ENCODE data around the gene CFAP299. TPM values are rescaled to one million over a fixed set of nuclear protein-coding genes. Genes with fewer than 3 reads are reported as not detected.
"Not testable (repeated sequence)": the region's sequence is repeated elsewhere in the genome, so short reads cannot be mapped to it uniquely, and the experiment has no call there.

The CFAP299 gene
- 1 to 10 TPM in 1 of 3 donors, under 1 TPM in 2; 0.60 to 1.4 (median 0.84) TPM for polyA plus RNA-seq (ENCODE audit: insufficient read length in 3 of 3)
- long read RNA-seq, donor 1: 0 reads
- long read RNA-seq, donor 2: 0 reads
- long read RNA-seq, donor 3: 0 reads
- long read RNA-seq, donor 4, partial matches to known transcripts: 0 of 1 reads
- long read RNA-seq, donor 4, other reads (novel, unspliced or antisense): 0 of 1 reads
- long read RNA-seq, donor 5: 0 reads
- long read RNA-seq, donor 6: 0 reads
- long read RNA-seq, donor 7: 0 reads
- long read RNA-seq, donor 8: 0 reads
- long read RNA-seq, donor 9: 0 reads
- long read RNA-seq, donor 10: 0 reads
- long read RNA-seq, donor 11: 0 reads
- long read RNA-seq, donor 12: 0 reads
- long read RNA-seq, donor 13: 0 reads
- long read RNA-seq, donor 14: 0 reads
- long read RNA-seq, donor 15: 0 reads
- long read RNA-seq, donor 16: 0 reads

DNA sequence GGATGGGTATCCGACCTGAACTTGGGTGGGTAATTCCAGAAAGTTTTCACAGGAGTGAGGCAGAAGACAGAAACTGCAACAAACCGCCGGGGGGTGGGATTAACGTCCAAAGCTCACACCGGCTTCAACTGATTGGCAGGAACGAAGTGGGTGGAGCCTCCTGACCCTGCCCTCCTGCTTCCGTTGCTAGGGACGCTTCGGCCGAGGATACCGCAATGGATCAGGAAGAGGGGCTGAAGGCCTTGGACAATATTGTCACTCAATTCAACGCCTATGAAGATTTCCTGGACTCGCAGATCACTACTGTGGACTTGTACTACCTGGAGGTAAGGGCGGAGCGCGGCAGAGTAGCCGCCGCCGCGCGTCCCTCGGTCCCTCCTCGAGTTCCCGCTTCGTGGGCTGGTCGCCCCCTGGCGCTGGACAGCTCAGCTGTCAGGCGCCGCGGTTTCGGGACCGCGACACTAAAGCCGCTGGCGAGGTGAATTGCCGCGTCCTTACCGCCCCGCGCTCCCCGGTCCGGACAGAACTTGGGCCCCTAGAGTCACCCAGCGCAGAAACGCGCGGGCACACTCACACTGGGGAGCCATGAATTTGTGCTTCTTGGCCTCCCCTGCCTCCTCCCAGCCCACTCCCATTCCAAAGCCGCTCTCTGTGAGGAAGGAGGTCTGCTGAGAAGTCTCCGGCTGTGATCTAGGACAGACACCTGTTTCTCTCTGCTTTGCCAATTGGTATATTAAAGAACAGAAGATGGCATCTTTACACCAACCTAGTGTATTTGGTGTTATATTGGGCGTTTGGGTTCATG lies at the start of gene CFAP299:
TSS of gene CFAP299 (plus strand) at position 177 of the 805 bp plus-strand sequence.
- DNase-seq: peak; percentile 86

DNA sequence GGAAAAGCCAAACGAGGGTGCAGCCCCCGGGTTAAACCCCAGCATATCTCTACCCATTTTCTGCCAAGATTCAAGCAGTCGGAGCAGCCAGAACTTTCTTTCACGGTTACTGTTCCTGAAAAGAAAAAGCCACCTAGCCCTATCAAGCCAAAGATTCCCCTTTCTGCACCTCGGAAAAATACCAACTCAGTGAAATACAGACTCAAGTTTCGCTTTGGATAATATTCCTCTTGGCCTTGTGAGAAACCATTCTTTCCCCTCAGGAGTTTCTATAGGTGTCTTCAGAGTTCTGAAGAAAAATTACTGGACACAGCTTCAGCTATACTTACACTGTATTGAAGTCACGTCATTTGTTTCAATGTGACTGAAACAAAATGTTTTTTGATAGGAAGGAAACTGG lies 49.1 kb upstream of the CFAP299 start:
- no peak for DNase-seq

DNA sequence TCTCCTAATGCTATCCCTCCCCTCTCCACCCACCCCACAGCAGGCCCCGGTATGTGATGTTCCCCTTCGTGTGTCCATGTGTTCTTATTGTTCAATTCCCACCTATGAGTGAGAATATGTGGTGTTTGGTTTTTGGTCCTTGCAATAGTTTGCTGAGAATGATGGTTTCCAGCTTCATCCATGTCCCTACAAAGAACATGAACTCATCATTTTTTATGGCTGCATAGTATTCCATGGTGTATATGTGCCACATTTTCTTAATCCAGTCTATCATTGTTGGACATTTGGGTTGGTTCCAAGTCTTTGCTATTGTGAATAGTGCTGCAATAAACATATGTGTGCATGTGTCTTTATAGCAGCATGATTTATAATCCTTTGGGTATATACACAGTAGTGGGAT lies 44.9 kb upstream of the CFAP299 start:
- not testable (repeated sequence) for DNase-seq

DNA sequence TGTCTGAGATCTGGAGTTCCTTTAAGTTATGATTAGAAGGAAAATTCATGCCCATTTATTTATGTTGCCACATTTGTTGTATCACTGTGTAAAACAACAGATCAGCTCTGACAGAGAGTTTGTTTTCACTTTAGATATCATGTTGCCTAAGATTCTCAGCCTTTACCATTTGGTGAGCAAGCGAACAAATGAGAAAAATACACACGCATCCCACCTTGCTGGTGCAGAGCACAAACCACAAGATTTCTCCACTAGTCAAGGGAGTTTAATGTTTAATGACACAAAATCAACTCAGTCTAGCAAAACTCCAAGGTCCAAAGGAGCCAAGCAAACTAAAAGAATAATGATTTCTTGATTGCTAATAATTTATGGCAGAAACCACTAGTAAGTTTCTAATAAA lies 41.3 kb upstream of the CFAP299 start:
- DNase-seq: no peak

DNA sequence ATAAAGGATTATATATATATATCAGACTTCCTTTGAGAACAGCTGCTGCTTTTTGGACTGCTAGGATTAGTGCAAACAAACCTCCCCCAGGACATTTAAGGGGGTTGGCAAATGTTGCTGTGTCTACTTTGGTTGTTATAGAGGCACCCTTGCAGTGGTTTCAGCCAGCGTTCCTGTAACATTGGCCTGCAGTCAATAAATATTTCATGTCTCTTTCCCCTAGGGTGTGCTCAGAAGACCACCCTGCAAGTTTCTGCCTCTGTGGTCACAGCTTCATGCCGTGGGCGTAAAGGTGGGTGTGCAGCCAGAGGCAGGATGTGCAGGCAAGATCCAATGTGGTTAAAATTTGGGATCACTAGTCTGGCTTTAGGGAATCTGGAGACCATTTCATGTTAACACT lies 40.2 kb upstream of the CFAP299 start:
- DNase-seq: no peak

DNA sequence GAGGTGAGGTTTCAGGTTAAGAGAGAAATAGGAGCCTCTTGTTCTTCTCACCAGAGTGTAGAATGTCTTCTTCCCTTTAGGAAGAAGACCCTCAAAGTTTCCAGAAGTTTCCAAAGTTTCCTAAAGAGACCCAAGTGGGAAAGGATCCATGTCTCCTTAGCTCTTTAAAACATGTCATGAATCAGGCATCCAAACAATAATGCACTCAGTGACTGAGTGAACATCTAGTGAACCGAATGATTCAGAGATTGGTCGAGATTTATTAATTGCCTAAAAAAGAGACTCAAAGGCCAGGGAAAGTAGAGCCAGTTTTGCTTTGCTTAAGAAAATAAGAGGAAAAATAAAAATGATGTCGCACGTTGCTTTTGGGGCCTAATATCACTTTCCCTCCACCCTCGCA lies 39.7 kb upstream of the CFAP299 start:
- DNase-seq: no peak

DNA sequence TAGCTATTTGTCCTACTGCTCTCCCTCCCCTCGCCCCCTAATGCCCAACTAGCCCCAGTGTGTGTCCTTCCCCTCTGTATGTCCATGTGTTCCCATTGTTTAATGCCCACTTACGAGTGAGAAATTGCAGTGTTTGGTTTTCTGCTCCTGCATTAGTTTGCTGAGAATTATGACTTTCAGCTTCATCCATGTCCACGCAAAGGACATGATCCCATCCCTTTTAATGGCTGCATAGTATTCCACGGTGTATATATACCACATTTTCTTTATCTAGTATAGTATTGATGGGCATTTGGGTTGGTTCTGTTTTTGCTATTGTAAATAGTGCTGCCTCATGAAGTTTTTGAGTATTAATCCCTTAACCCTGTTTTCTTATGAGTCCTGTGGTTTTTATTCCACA lies 33.6 kb upstream of the CFAP299 start:
- no peak for DNase-seq

DNA sequence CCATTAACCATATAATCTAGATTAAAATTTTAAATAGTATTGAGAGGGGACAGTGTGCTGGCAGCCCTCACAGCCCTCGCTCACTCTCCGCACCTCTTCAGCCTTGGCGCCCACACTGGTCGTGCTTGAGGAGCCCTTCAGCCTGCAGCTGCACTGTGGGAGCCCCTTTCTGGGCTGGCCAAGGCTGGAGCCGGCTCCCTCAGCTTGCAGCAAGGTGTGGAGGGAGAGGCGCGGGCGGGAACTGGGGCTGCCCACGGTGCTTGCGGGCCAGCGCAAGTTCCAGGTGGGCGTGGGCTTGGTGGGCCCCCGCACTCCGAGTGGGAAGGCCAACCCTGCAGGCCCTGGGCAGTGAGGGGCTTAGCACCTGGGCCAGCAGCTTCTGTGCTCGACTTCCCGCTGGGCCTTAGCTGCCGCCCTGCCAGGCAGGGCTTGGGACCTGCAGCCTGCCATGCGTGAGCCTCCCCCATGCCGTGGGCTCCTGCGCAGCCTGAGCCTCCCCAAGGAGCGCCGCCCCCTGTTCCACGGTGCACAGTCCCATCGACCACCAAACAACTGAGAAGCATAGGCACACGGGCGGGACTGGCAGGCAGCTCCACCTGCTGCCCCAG lies 32.8 kb upstream of the CFAP299 start:
- no peak for DNase-seq

DNA sequence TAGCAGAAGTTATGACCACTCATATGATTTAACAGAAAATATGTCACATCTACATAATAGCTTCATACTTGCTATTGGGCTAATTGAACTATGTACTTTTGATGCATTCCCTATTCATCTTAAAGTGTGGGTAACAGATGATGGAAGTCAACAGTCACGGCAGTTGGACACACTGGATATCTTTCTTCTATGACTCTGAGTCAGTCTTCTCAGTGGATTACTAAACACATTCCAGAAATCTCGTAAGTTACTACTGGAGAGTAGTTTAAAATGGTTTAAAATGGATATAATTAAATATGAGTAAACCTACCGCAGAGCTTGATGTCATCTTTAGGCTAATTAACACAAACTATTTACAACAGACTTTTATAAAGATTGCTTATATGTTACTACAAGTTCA lies 30.1 kb upstream of the CFAP299 start:
- DNase-seq: no peak

DNA sequence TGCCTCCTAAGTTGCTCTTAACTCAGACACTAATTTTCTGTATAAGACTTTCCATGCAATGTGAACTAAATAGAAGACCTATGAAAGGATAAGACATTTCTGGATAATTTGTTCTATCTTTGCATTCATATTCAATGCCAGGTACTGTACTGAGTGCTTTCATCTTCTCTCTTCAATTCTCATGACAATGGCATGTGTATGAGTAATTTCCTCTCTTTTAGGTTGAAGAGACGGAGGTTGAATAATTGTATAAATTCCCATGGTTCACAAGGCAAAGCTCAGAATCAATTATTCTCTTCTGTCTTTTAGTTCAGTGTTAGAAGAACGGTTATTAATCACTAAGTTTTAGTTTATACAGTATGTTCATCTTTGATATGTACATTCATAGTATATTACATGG lies 29.3 kb upstream of the CFAP299 start:
- DNase-seq: no peak

DNA sequence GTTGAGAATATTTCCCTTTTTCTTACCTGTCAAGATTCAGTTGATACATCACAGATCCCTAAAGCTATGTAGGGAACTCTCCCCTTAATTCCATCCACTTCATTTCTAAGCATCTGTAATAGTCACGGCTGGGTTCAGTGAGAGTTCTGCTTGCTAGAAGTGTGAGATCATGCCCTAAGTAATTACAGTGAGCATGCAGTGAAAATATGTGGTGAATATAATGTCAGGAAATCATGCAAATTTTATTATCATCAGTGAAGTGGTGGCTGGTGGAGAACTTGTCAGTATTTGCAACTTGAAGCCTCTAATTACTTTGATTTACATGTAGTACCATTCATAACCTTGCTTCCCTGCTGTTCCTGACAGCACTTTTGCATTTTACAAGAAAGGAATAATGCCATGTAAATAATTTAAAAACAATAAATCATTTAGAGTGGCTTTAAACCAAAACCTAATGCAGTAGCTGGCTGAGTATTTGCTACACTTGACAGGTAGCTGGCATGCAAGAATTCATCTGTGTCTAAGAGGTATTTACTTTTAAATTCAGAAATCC lies 28.3 kb upstream of the CFAP299 start:
- no peak for DNase-seq

DNA sequence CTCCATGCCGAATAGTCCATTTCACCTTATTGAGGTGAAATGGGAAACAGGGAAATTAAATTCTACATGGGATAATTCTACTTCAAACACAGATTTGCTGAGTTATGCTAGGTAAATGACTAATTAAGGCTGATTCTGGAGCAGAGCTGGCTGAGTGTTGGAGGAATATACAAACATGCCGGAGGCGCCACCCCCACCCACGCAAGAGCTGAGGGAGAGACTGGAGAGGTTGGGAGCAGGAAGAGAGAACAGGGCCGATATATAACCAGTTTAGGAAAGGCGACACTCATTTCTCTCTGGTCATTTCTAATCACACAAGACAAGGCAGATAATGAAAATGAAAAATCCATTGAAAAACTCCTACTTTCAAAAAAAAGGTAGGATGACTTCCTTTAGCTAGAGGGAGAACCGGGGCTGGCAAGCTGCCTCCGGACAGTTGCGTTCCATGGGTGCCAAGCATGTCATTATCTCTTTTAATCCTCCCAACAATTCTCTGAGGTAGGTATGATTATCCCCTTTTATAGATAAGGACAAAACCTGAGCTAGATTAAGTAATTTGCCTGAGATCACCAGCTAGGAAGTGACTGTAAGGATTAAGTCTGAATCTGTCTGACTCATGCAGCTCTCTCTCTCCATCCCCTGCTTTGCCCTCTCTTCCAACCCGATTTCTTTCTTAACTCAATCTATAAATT lies 27.6 kb upstream of the CFAP299 start:
- DNase-seq: no peak

DNA sequence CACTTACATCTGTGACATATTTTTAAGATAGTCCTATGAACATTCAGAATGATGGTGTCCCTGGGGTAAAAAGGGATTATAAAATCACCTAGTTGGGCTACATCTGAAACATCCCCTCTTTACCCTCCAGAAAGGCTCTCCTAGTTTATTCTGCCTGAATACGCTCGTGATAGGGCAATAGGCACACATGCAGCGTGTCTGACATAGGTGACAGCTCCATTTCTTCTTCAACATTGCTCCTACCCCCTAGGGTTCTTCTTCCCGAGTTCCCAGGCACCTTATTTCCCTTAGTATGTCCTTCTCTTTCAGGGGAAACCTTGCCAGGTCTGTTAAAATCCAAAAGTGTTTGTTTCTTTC lies 27.1 kb upstream of the CFAP299 start:
- DNase-seq: no peak

DNA sequence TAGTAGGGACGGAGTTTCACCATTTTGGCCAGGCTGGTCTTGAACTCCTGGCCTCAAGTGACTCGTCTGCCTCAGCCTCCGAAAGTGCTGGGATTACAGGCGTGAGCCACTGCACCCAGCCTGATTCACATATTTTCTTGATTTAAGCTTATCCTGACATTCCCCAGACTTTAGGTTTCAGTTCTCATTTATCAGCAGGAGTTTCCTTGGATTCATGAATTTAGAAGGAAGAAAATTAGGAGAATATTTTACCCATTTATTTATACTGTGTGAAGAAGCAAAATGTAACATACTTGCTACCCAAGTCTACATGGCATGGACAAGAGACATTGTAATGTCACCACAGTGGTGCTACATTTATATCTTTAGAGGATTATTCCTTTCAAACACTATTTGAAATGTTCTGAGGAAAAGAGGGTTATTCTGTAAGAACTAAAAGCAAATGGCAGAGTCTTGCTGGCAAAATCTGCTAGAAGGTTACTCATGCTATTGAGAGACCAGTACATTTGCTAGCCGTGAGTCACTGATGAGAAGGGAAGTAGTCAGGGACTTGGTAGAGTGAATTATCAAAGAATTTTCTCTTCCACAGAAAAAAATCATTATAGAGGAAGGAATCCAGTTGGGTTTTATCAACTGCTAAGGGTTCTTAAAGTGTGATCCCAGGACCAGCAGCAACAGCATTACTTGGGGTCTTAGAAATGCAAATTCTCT lies 26.1 kb upstream of the CFAP299 start:
- DNase-seq: no peak

DNA sequence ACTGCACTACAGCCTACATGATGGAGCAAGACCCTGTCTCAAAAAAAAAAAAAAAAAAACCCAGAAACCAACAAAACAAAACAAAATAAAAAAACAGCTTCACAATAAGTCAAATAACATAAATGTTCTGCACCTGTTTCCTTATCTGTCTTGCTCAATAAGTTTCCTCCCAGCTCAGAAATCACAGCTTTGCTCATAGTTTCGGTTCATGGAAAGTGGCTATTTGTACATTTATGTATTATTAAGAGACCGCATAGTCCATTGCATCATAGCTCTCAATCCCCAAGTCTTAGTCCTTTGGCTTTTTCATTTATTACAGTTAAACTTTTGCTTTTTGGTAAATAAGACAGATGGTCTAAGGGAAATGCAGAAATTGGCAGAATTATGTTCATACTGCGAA lies 24.4 kb upstream of the CFAP299 start:
- no peak for DNase-seq

DNA sequence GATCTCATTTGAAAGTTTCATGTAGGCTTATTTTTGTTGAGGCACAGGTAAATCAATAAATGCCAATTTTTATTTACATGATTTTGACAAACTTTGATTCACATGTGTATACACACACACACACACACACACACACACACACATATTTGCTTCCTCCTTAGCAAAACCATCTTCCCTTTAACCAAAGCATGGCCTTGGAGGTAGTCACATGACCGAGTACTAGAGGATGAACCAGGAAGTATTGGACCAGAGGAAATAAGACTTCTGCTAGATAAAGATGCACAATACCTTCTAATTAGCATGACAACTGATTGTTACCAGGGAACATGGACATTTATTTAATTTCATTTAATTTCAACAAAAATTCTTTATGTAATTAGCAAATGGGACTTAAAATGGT lies 23.4 kb upstream of the CFAP299 start:
- DNase-seq: no peak

DNA sequence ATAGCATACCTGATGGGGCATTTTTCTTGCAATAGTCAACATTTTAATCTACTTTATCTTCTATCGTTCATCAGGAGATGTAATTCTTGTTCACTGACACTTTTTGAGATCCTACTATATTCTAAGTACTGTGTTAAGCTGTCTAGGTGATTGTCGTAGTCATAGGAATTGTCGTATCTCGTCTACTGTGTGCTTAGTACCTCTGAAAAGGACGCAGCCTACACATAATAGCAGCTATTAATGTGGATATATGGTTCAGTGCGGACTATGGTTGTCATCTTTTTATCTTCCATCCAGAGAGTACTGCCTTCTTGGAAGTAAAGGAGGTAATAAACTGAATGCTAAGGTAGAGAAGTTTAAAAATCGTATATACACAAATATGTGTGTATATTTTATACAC lies 21.9 kb upstream of the CFAP299 start:
- DNase-seq: no peak

DNA sequence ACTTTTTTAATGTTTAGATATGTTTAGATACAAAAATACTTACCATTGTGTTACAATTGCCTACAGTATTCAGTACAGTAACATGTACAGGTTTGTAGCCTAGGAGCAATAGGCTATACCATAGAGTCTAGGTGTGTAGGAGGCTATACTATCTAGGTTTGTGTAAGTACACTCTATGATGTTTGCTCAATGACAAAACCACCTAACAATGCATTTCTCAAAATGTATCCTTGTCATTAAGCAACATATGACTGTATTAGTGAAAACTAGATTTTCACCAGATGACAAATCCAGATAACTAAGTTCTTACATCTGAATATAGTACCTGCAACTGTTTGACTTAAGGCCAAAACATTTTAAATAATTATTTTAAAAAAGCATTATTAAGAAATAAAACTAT lies 19.7 kb upstream of the CFAP299 start:
- DNase-seq: not testable (repeated sequence)

DNA sequence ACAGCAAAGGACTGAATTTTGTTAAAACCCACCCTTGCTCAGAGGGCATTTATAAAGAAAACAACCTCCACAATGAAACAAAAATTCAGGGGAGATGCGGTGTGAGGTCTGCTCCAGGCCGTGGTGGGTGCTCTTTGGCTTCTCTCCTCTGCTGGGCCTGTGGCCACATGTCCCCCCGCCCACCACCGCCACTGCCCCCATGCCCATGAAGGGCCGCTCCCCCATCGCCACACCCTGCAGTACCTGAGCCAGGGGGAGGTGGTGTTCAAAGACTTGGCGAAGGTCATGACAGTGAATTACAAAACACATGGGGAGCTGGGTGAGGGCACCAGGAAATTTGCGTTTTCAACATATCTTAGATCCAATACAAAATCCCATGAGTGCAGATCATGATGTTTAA lies 14.2 kb upstream of the CFAP299 start:
- DNase-seq: no peak

DNA sequence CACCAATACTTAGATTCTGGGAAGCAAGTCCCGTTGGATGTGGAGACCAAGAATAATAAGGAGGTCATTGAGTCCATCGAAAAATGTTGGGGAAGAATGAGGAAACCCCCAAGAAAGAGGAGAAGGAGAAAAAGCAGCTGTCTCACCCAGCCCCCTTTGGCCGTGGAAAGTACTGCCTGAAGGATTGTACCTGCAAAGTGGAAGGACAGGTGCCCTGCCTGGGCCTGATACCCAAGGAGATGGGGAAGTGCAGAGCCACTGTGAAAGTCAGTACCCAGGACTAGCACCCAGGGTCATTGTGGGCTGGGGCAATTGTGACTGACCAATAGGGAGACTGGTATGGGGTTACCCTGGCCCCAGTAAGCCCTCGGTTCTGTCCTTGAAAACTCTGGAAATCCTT lies 13.8 kb upstream of the CFAP299 start:
- no peak for DNase-seq

DNA sequence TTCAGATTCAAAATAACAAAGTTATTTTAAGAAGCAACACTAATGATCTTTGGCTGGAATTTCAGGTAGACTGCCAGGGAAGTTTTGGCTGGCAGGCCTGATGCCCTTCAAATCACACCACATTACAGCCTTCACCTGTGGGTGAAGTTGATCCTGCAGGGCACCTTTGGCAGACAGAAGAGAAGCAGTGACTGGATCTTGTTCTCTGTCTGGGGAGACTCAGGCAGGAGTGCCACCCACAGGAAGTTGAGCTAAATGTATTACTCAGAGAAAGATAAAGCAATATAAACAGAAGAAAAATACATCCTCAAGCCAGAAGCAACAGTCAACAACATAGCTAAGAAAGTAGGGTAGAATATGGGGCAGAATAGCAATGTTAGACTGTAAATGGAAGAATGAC lies 12.8 kb upstream of the CFAP299 start:
- DNase-seq: no peak
